Liver (tissue), 9 donors: ENCODE data around the gene ADCYAP1R1. TPM values are rescaled to one million over a fixed set of nuclear protein-coding genes. Genes with fewer than 3 reads are reported as not detected.

Source experiments
- DNase-seq: peaks from one replicate; pipeline ENCODE4 v3.0.0-alpha.2; 2017; ENCODE audit warnings: low spot score
- H3K27ac ChIP-seq, 2 donors: one replicate each; pipeline ENCODE4 v1.7.0; 2013; ENCODE audit warnings: inconsistent platforms in 2 of 2, low read length in 2 of 2, control low read depth in 1 of 2, low read depth in 1 of 2, mild to moderate bottlenecking in 1 of 2
- H3K27me3 ChIP-seq, 4 donors: one replicate each; pipeline versions ENCODE4 v1.6.1 to v1.7.0; 2013; ENCODE audit warnings: low read length in 3 of 4, inconsistent platforms in 1 of 4, mild to moderate bottlenecking in 1 of 4, moderate library complexity in 1 of 4; ENCODE audit not compliant: control insufficient read depth in 4 of 4, insufficient read depth in 4 of 4
- H3K36me3 ChIP-seq, 4 donors: one replicate each; pipeline versions ENCODE4 v1.6.1 to v1.7.0; 2013; ENCODE audit warnings: low read length in 3 of 4, mild to moderate bottlenecking in 3 of 4, low read depth in 1 of 4, moderate library complexity in 1 of 4; ENCODE audit not compliant: control insufficient read depth in 4 of 4, insufficient read depth in 3 of 4
- H3K4me1 ChIP-seq, 4 donors: one replicate each; pipeline versions ENCODE4 v1.6.1 to v1.7.0; 2013; ENCODE audit warnings: low read length in 3 of 4, mild to moderate bottlenecking in 3 of 4, moderate library complexity in 1 of 4; ENCODE audit not compliant: control insufficient read depth in 4 of 4, insufficient read depth in 4 of 4
- H3K4me3 ChIP-seq, 3 donors: one replicate each; pipeline versions ENCODE4 v1.6.1 to v1.7.0; 2013; ENCODE audit warnings: low read length in 3 of 3, control low read depth in 1 of 3, low read depth in 1 of 3, mild to moderate bottlenecking in 1 of 3
- H3K9ac ChIP-seq, 2 donors: one replicate each; pipeline ENCODE4 v1.7.0; 2013; ENCODE audit warnings: low read length in 2 of 2, mild to moderate bottlenecking in 2 of 2, moderate library complexity in 2 of 2, control low read depth in 1 of 2, low read depth in 1 of 2
- H3K9me3 ChIP-seq, 4 donors: one replicate each; pipeline versions ENCODE4 v1.6.1 to v1.7.0; 2013; ENCODE audit warnings: low read length in 3 of 4; ENCODE audit not compliant: control insufficient read depth in 4 of 4
- ATF3 ChIP-seq: IDR thresholded peaks from 2 replicates; pipeline ENCODE4 v1.6.1; 2016; ENCODE audit warnings: antibody characterized with exemption
- CTCF ChIP-seq: fragments of 150-350 bp; IDR thresholded peaks from 2 replicates; pipeline ENCODE4 v1.5.1; 2017; ENCODE audit warnings: improper control_type of control experiment, low read depth, low read length; ENCODE audit not compliant: missing input control
- EGR1 ChIP-seq, 2 donors: IDR thresholded peaks; 2 replicates each; pipeline ENCODE4 v1.6.1; 2016 to 2018; ENCODE audit warnings: antibody characterized with exemption in 2 of 2, low read depth in 2 of 2
- FOXA2 ChIP-seq: IDR thresholded peaks from 2 replicates; pipeline ENCODE4 v1.6.1; 2016; ENCODE audit warnings: antibody characterized with exemption
- HNF4G ChIP-seq: IDR thresholded peaks from 2 replicates; pipeline ENCODE4 v1.6.1; 2016; ENCODE audit warnings: antibody characterized with exemption
- NR2F2 ChIP-seq: IDR thresholded peaks from 2 replicates; pipeline ENCODE4 v1.6.1; 2016; ENCODE audit warnings: antibody characterized with exemption
- REST ChIP-seq: IDR thresholded peaks from 2 replicates; pipeline ENCODE4 v1.6.1; 2016; ENCODE audit warnings: antibody characterized with exemption, mild to moderate bottlenecking
- RXRA ChIP-seq, 2 donors: IDR thresholded peaks; 2 replicates each; pipeline ENCODE4 v1.6.1; 2017 to 2018; ENCODE audit warnings: antibody characterized with exemption in 2 of 2, mild to moderate bottlenecking in 1 of 2
- YY1 ChIP-seq: IDR thresholded peaks from 2 replicates; pipeline ENCODE4 v1.6.1; 2016; ENCODE audit warnings: antibody characterized with exemption, mild to moderate bottlenecking
- ZBTB33 ChIP-seq: IDR thresholded peaks from 2 replicates; pipeline ENCODE4 v1.6.1; 2016; ENCODE audit warnings: antibody characterized with exemption
- WGBS: extraction: QIAGEN DNeasy Blood & Tissue Kit; methylation state at CpG from one replicate; pipeline ENCODE4 v1.1.7; 2013; 5-methylcytosine and 5-hydroxymethylcytosine counted together
- polyA plus RNA-seq, 2 donors: library from polyadenylated mRNA; stranded (reverse) in 1 of 2; unstranded in 1 of 2; fragments of 200-250 nt in 1 of 2; fragments of >200 nt in 1 of 2; fragmentation: Nextera tagmentation in 1 of 2; extraction: Ambion mirVana in 1 of 2; gene quantifications; one replicate each; pipeline versions ENCODE4 v1.2.1 to v1.2.3, GENCODE V29; 2013 to 2015
- total RNA-seq, 2 donors: library from RNA; depleted of rRNA; stranded (reverse); fragments of >200 nt; gene quantifications; one replicate each; pipeline ENCODE4 v1.2.3, GENCODE V29; 2014
- TF ChIP-seq, protein P1 (sequence below): IDR thresholded peaks from 2 replicates; pipeline ENCODE4 v1.6.1; 2016; ENCODE audit warnings: antibody characterized with exemption
- donor health status: healthy.
- donor health status: healthy.
- donor health status: healthy.
- donor health status: healthy.
- donor health status: healthy.

ADCYAP1R1 gene
- total and polyA plus RNA-seq, 4 donors, result 0.05 to 0.67 (median 0.12) TPM; not detected in 1

GRCh38 chr7:31076051-31076450 lies 23.9 kb downstream of the ADCYAP1R1 start:
- Histone ChIP-seq H3K27me3 (no peaks in the 10 kb centered on the region), H3K4me3 (no peak overlapping the region), H3K9me3 (no peaks in the 10 kb centered on the region), H3K27ac (no peak overlapping the region), H3K36me3 (no peaks in the 10 kb centered on the region), H3K4me1 (no peaks in the 10 kb centered on the region), H3K9ac (no peak overlapping the region)
- 83% methylated on average over 8 of the region's 8 CpGs for whole genome bisulfite sequencing
- no peak for DNase-seq
- no peak for TF ChIP-seq CTCF
- no peak for TF ChIP-seq REST
- TF ChIP-seq RXRA (IDR thresholded peaks at IDR 0.05), result no peak
- TF ChIP-seq HNF4G, result no peak
- TF ChIP-seq FOXA2, result no peak
- no peak for TF ChIP-seq ATF3
- no peak for TF ChIP-seq YY1

DNA sequence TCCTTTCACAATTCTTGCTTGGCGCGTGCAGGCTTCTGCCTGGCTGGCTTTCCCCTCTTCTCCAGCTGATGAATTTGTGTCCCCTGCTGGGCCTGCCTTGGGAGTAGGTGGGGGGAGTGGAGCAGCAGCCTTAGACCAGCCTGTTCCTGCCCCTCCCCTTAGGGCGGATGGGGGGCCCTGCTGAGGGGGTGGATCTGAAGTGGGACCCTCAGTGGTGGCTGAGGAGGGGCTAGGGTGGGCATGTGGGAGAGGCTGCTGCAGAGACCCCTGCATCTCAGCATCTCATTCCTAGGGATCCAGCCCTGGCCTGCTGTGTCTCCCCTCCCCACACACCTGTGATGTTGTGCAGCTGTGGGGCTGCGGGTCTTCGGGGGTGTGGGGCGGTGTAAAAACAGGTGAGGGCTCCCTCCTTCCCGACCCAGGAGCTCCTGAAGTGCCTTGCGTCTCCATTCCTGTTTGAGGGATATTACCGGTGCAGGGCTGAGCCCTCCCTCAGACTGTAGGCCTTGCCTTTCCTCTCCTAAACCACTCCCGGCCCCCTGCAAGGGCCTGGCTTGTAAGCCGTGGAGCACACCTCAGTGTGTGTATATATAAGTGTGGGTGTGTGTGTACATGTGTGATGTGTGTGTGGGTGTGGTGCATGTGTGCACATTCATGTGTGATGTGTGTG lies 24.7 kb downstream of the ADCYAP1R1 start:
- TF ChIP-seq ZBTB33 (no peak), EGR1 (IDR thresholded peaks at IDR 0.05; ENCODE audit: low read depth in 2 of 2) (no peak), HNF4G (no peak), NR2F2 (no peak)
- TF ChIP-seq, protein P1, sequence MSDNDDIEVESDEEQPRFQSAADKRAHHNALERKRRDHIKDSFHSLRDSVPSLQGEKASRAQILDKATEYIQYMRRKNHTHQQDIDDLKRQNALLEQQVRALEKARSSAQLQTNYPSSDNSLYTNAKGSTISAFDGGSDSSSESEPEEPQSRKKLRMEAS, result no peak
- 84% methylated on average over 11 of the region's 11 CpGs for WGBS
- H3K36me3 ChIP-seq, result no peaks in the 10 kb centered on the region
- H3K4me1 ChIP-seq, result no peaks in the 10 kb centered on the region
- no peaks in the 10 kb centered on the region for H3K9me3 ChIP-seq
- H3K27ac ChIP-seq, result no peak overlapping the region
- no peaks in the 10 kb centered on the region for H3K27me3 ChIP-seq
- DNase-seq, result no peak
- H3K9ac ChIP-seq, result no peak overlapping the region
- H3K4me3 ChIP-seq, result no peak overlapping the region
